Mammary epithelial cell (primary cell): Measurements from ENCODE around the gene CLEC20A.

ENCODE experiments used
- CTCF ChIP-seq, 2 donors: IDR thresholded peaks in 1 of 2; conservative IDR thresholded peaks in 1 of 2; 2 replicates each; pipeline ENCODE4 v1.5.1; 2011 to 2012; ENCODE audit warnings: inconsistent platforms in 2 of 2, low read length in 2 of 2, mild to moderate bottlenecking in 2 of 2, control low read depth in 1 of 2, low read depth in 1 of 2; ENCODE audit not compliant: insufficient read depth in 1 of 2; ENCODE audit errors: extremely low read depth in 1 of 2
- EZH2 ChIP-seq: IDR thresholded peaks from 2 replicates; pipeline ENCODE4 v1.6.1; 2012; ENCODE audit warnings: low read length, inconsistent platforms, borderline replicate concordance

- no peak for TF ChIP-seq CTCF (conservative IDR thresholded peaks at IDR 0.05 in 1 of 2, IDR thresholded peaks at IDR 0.05 in 1 of 2; ENCODE audit: extremely low read depth in 1 of 2, insufficient read depth in 1 of 2, low read depth in 1 of 2, low read length in 2 of 2)
- no peak for TF ChIP-seq EZH2
These were observed 46.5 kb upstream of the CLEC20A start for GRCh38 chr1:178543290-178543607.
